Panc1 (cell line): ENCODE measurements around the gene LDHD. TPM values are rescaled to one million over a fixed set of nuclear protein-coding genes. Genes with fewer than 3 reads are reported as not detected.

ENCODE experiments used
- ATAC-seq: fragments of 200-7000 bp; cut with Tn5 transposase; 2 replicates; pipeline ENCODE4 v1.9.1; 2020; ENCODE audit warnings: mild to moderate bottlenecking, moderate library complexity
- BruUV-seq: library from RNA; stranded (reverse); fragments of 400-500 nt; replicated peaks from 2 replicates; lab custom pipeline; 2021; lab: Mats Ljungman, UMichigan
- CTCF ChIA-PET: fragments of 300-600 bp; sonication (Branson Sonifier 250); formaldehyde crosslinking; loops from one replicate; lab custom pipeline; 2022; ENCODE audit warnings: antibody characterized with exemption; lab: Charles Lee
- POLR2A ChIA-PET: fragments of 300-600 bp; sonication (Branson Sonifier 250); formaldehyde crosslinking; loops from one replicate; lab custom pipeline; 2022; ENCODE audit warnings: antibody characterized with exemption; lab: Charles Lee
- DNase-seq: peaks from one replicate; pipeline ENCODE4 v3.0.0-alpha.2; 2010; ENCODE audit warnings: low read depth, low spot score
- H3K27ac ChIP-seq: 2 replicates; pipeline ENCODE4 v1.5.1; 2011; ENCODE audit warnings: mild to moderate bottlenecking, low read length, inconsistent platforms
- H3K27me3 ChIP-seq: fragments of 200-500 bp; sonication (Bioruptor generic); 2 replicates; pipeline ENCODE4 v1.6.0; 2014; ENCODE audit warnings: low read length, inconsistent platforms; ENCODE audit not compliant: control insufficient read depth, insufficient read depth
- H3K36me3 ChIP-seq: fragments of 200-500 bp; sonication (Bioruptor generic); 2 replicates; pipeline ENCODE4 v1.5.1; 2014; ENCODE audit warnings: inconsistent platforms, mild to moderate bottlenecking, low read length, moderate library complexity; ENCODE audit not compliant: control insufficient read depth, insufficient read depth
- H3K4me1 ChIP-seq: 2 replicates; pipeline ENCODE4 v1.5.1; 2011; ENCODE audit warnings: inconsistent platforms, mild to moderate bottlenecking, low read length, moderate library complexity; ENCODE audit not compliant: control insufficient read depth, insufficient read depth
- H3K4me3 ChIP-seq, 2 experiments: 2 replicates each; pipeline ENCODE4 v1.5.1; 2011 to 2012; ENCODE audit warnings: low read depth in 2 of 2, low read length in 2 of 2, mild to moderate bottlenecking in 2 of 2, inconsistent platforms in 1 of 2, moderate library complexity in 1 of 2
- H3K9me3 ChIP-seq: fragments of 200-500 bp; sonication (Bioruptor generic); 2 replicates; pipeline ENCODE4 v1.5.1; 2014; ENCODE audit warnings: low read depth, mild to moderate bottlenecking, inconsistent platforms, low read length, moderate library complexity; ENCODE audit not compliant: control insufficient read depth, insufficient read depth
- CTCF ChIP-seq: fragments of 450-650 bp; IDR thresholded peaks from 2 replicates; pipeline ENCODE4 v1.5.1; 2017; ENCODE audit warnings: mild to moderate bottlenecking
- POLR2AphosphoS5 ChIP-seq: IDR thresholded peaks from 2 replicates; pipeline ENCODE4 v1.6.1; 2012; ENCODE audit warnings: mild to moderate bottlenecking, low read depth, low read length, moderate library complexity
- REST ChIP-seq, 2 experiments: IDR thresholded peaks; 2 replicates each; pipeline ENCODE4 v1.6.1; 2011 to 2012; ENCODE audit warnings: low read depth in 2 of 2, control low read depth in 1 of 2, low read length in 1 of 2, mild to moderate bottlenecking in 1 of 2, moderate library complexity in 1 of 2; ENCODE audit not compliant: insufficient read depth in 1 of 2
- SIN3A ChIP-seq: IDR thresholded peaks from 2 replicates; pipeline ENCODE4 v1.6.1; 2012; ENCODE audit warnings: low read depth, mild to moderate bottlenecking, low read length, moderate library complexity, borderline replicate concordance; ENCODE audit not compliant: insufficient read depth
- TCF7L2 ChIP-seq: IDR thresholded peaks from 2 replicates; pipeline ENCODE4 v1.6.1; 2011; ENCODE audit warnings: mild to moderate bottlenecking, low read depth, low read length, inconsistent platforms
- in situ Hi-C: cut with HindIII; loops from 2 replicates; pipeline ENCODE4 v1.10.0; 2016; ENCODE audit warnings: low sequenced_read_pairs, low pct_unique_long_range_greater_than_20kb
- intact Hi-C: fragments of 100-400 bp; cut with micrococcal nuclease; formaldehyde crosslinking; loops from one replicate; pipeline ENCODE4 v1.10.0; 2022; ENCODE audit not compliant: unreplicated experiment
- total RNA-seq: library from RNA; stranded (reverse); gene quantifications from one replicate; pipeline ENCODE4 v1.2.1, GENCODE V29; 2021; ENCODE audit not compliant: unreplicated experiment

LDHD gene
- total RNA-seq, 1 experiment from 2014 or later, result 3.1 TPM

- no peak for TF ChIP-seq TCF7L2
- no peak for TF ChIP-seq CTCF
- TF ChIP-seq SIN3A, result no peak
- TF ChIP-seq REST (IDR thresholded peaks at IDR 0.05; ENCODE audit: insufficient read depth in 1 of 2, low read depth in 2 of 2, low read length in 1 of 2), result no peak
- TF ChIP-seq POLR2AphosphoS5, result no peak
- Histone ChIP-seq H3K4me1 (peaks cover 36% of the 10 kb centered on the region), H3K9me3 (no peaks in the 10 kb centered on the region), H3K27ac (no peak overlapping the region; the same call in 1 of the 2 replicates), H3K27me3 (no peaks in the 10 kb centered on the region), H3K4me3 (no peak overlapping the region), H3K36me3 (no peaks in the 10 kb centered on the region)
- no peak for DNase-seq
- POLR2A ChIA-PET, result interaction anchor here (0.5 kb wide), 1 partner anchor 119 kb away, joined by 3 read pairs; no protein-coding TSS in a partner anchor
- BruUV-seq, result no TSS peak
- intact Hi-C loops, result no loop called here
- ATAC-seq, result no peak
- CTCF ChIA-PET, result no interaction called here
- in situ Hi-C loops, result no loop called here
Observed at GRCh38 chr16:75105306-75106061, 11.1 kb downstream of the LDHD start.

- Histone ChIP-seq H3K27me3 (no peaks in the 10 kb centered on the region), H3K4me3 (no peak overlapping the region), H3K27ac (no peak overlapping the region), H3K4me1 (peaks cover 30% of the 10 kb centered on the region), H3K9me3 (no peaks in the 10 kb centered on the region), H3K36me3 (no peaks in the 10 kb centered on the region)
- ChIA-PET CTCF (interaction anchor here (0.5 kb wide), 1 partner anchor 26 kb away, joined by 3 read pairs; no protein-coding TSS in a partner anchor), POLR2A (interaction anchor here (0.6 kb wide), 1 partner anchor 119 kb away, joined by 5 read pairs; no protein-coding TSS in a partner anchor)
- in situ Hi-C loops, result no loop called here
- ATAC-seq (no peak), DNase-seq (no peak)
- TF ChIP-seq CTCF, result no peak
- no peak for TF ChIP-seq TCF7L2
- no peak for TF ChIP-seq REST (IDR thresholded peaks at IDR 0.05; ENCODE audit: insufficient read depth in 1 of 2, low read depth in 2 of 2, low read length in 1 of 2)
- no peak for TF ChIP-seq SIN3A
- TF ChIP-seq POLR2AphosphoS5, result no peak
- BruUV-seq, result no TSS peak
- intact Hi-C loops, result no loop called here
Observed at GRCh38 chr16:75104836-75105235, 11.7 kb downstream of the LDHD start.
